Measurements from ENCODE around the gene TMEM263. TPM values are rescaled to one million over a fixed set of nuclear protein-coding genes. Genes with fewer than 3 reads are reported as not detected.

The TMEM263 gene
- total RNA-seq, 1 experiment from 2014 or later, result 11.8 TPM

GRCh38 chr12:106908561-106908960, 47.1 kb upstream of the TMEM263 start:
- Histone ChIP-seq H4K20me1 (ENCODE audit: control insufficient read depth, insufficient read depth, insufficient read length) (no peaks in the 10 kb centered on the region), H2AK5ac (ENCODE audit: insufficient read length, low read length) (no peak overlapping the region), H4K91ac (ENCODE audit: insufficient read length, low read depth, low read length) (no peak overlapping the region), H4K8ac (replicated peaks; ENCODE audit: insufficient read length, low read depth, low read length) (no peak overlapping the region), H2BK120ac (ENCODE audit: low read depth, low read length, poor library complexity, severe bottlenecking) (no peak overlapping the region), H3K23me2 (ENCODE audit: insufficient read length, low read depth, low read length, poor library complexity, severe bottlenecking) (no peaks in the 10 kb centered on the region), H2BK15ac (ENCODE audit: low read depth, low read length) (no peak overlapping the region), H3K4me2 (ENCODE audit: insufficient read depth, insufficient read length, low read length) (no peak overlapping the region), H3K14ac (ENCODE audit: insufficient read depth, low read length) (no peak overlapping the region), H3K79me1 (ENCODE audit: insufficient read depth, low read depth, low read length, poor library complexity, severe bottlenecking) (no peaks in the 10 kb centered on the region), H3T11ph (ENCODE audit: low read length) (no peak overlapping the region), H4K5ac (ENCODE audit: insufficient read length, low read depth, low read length) (no peak overlapping the region), H3K79me2 (ENCODE audit: insufficient read depth, low read length) (no peaks in the 10 kb centered on the region), H3K9me3 (ENCODE audit: control insufficient read depth, low read depth, low read length) (no peaks in the 10 kb centered on the region), H3K56ac (ENCODE audit: insufficient read length, low read depth, low read length) (no peak overlapping the region), H2BK12ac (ENCODE audit: insufficient read length, low read depth, low read length) (no peak overlapping the region), H2BK5ac (ENCODE audit: insufficient read length, low read length) (no peak overlapping the region), H3K4me1 (ENCODE audit: insufficient read depth, low read length) (no peaks in the 10 kb centered on the region), H3K27me3 (ENCODE audit: insufficient read depth, low read length) (no peaks in the 10 kb centered on the region), H2AFZ (ENCODE audit: low read length) (no peak overlapping the region), H3K4ac (ENCODE audit: low read depth, low read length) (no peak overlapping the region), H3K27ac (ENCODE audit: insufficient read length, low read depth, low read length) (no peak overlapping the region), H3K23ac (ENCODE audit: insufficient read length, low read depth, low read length) (no peak overlapping the region), H2BK20ac (ENCODE audit: low read depth, low read length, poor library complexity, severe bottlenecking) (no peak overlapping the region), H3K18ac (ENCODE audit: insufficient read length, low read depth, low read length) (no peak overlapping the region), H3K9ac (ENCODE audit: extremely low read depth, insufficient read length, low read length) (no peak overlapping the region)
- DNase-seq, result no peak
- Mint-ChIP-seq H3K27me3 (ENCODE audit: low read depth) (peaks cover 16% of the 10 kb centered on the region), H3K4me1 (peaks cover 6% of the 10 kb centered on the region in 2 experiments), H3K36me3 (ENCODE audit: insufficient read depth in 1 of 3, low read depth in 3 of 3) (no peaks in the 10 kb centered on the region), H3K9me3 (no peaks in the 10 kb centered on the region; a peak in 1 of 5 replicates), H3K27ac (no peak overlapping the region; a peak in 1 of 7 replicates), H3K4me3 (no peak overlapping the region)
- WGBS (ENCODE audit: extremely low coverage, insufficient read length, low lambda C conversion rate), result no CpG with 5 or more reads among the region's 3 CpGs
- TF ChIP-seq, protein P1, sequence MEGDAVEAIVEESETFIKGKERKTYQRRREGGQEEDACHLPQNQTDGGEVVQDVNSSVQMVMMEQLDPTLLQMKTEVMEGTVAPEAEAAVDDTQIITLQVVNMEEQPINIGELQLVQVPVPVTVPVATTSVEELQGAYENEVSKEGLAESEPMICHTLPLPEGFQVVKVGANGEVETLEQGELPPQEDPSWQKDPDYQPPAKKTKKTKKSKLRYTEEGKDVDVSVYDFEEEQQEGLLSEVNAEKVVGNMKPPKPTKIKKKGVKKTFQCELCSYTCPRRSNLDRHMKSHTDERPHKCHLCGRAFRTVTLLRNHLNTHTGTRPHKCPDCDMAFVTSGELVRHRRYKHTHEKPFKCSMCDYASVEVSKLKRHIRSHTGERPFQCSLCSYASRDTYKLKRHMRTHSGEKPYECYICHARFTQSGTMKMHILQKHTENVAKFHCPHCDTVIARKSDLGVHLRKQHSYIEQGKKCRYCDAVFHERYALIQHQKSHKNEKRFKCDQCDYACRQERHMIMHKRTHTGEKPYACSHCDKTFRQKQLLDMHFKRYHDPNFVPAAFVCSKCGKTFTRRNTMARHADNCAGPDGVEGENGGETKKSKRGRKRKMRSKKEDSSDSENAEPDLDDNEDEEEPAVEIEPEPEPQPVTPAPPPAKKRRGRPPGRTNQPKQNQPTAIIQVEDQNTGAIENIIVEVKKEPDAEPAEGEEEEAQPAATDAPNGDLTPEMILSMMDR (conservative IDR thresholded peaks at IDR 0.05), result no peak

Data from H9 (cell line).